ENCODE measurements around the gene JTB. TPM values are rescaled to one million over a fixed set of nuclear protein-coding genes. Genes with fewer than 3 reads are reported as not detected.

The JTB gene
- total RNA-seq, 1 experiment from 2014 or later: 123 TPM

DNA sequence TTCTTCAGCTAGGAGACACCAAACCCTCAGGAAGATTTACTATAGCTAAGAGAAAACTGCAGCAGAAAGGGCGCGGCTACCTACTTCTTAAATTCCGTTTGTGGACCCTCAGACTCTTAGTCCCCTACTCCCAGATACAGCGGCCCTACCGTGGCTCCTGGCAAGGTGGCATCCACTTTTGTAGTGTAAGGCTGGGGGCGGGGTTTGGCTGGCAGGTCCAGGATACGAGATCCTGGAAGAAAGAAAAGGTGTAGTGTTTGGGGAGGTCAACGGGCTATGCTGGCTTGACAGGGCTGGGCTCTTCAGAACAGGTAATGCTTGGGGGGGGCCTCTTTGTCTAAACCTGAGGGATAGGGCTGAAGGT, 9.5 kb downstream of the JTB start:
- POLR2A ChIA-PET: interaction anchor here (1.2 to 3.3 kb wide), 10 partner anchors 9 to 355 kb away, joined by 3 to 38 read pairs (median 6); partner anchors contain the start of genes CHTOP, CRTC2, DENND4B and JTB
- Histone ChIP-seq H3K4me3 (replicated peaks in 1 of 2; ENCODE audit: low read depth in 1 of 2, low read length in 2 of 2) (peak overlapping the region; percentile 68 to 79), H3K79me2 (ENCODE audit: insufficient read depth, low read length) (peaks cover 10% of the 10 kb centered on the region), H3K9me2 (ENCODE audit: insufficient read depth) (no peaks in the 10 kb centered on the region), H3K9me3 (ENCODE audit: control insufficient read depth in 1 of 2, insufficient read depth in 1 of 2, low read depth in 1 of 2, low read length in 2 of 2) (no peaks in the 10 kb centered on the region), H3K27me3 (ENCODE audit: insufficient read depth, low read length) (no peaks in the 10 kb centered on the region), H3K9ac (ENCODE audit: low read length) (peak overlapping the region; percentile 94), H3K4me2 (ENCODE audit: low read length) (peak overlapping the region; percentile 97), H2AFZ (ENCODE audit: low read depth, low read length, poor library complexity, severe bottlenecking) (peak overlapping the region; percentile 74), H3K36me3 (ENCODE audit: control insufficient read depth in 1 of 2, insufficient read depth in 2 of 2, low read length in 2 of 2) (no peaks in the 10 kb centered on the region), H4K20me1 (ENCODE audit: insufficient read depth) (no peaks in the 10 kb centered on the region), H3K4me1 (ENCODE audit: control insufficient read depth in 1 of 2, insufficient read depth in 2 of 2, low read length in 2 of 2) (peaks cover 18 to 44% of the 10 kb centered on the region in 2 experiments), H3K27ac (ENCODE audit: low read depth, low read length) (peak overlapping the region; percentile 90)
- CTCF ChIA-PET: interaction anchor here (1.1 to 2.5 kb wide), 7 partner anchors 9 to 169 kb away, joined by 4 to 14 read pairs (median 7); partner anchors contain the start of genes CRTC2, DENND4B, GATAD2B and JTB
- TF ChIP-seq, protein P1, sequence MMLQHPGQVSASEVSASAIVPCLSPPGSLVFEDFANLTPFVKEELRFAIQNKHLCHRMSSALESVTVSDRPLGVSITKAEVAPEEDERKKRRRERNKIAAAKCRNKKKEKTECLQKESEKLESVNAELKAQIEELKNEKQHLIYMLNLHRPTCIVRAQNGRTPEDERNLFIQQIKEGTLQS (IDR thresholded peaks at IDR 0.05): no peak
- no peak for TF ChIP-seq EGR1 (IDR thresholded peaks at IDR 0.05; ENCODE audit: low read depth)
- no peak for TF ChIP-seq POLR2A (IDR thresholded peaks at IDR 0.05; ENCODE audit: borderline replicate concordance, extremely low read depth, insufficient read depth, insufficient read length)
- TF ChIP-seq ELF1 (IDR thresholded peaks at IDR 0.05; ENCODE audit: borderline replicate concordance, low read depth): no peak
- no peak for TF ChIP-seq POLR2AphosphoS5 (IDR thresholded peaks at IDR 0.05; ENCODE audit: low read depth, low read length)
- TF ChIP-seq SIN3A (IDR thresholded peaks at IDR 0.05; ENCODE audit: low read depth): no peak
- no peak for TF ChIP-seq JUND (IDR thresholded peaks at IDR 0.05)
- no peak for TF ChIP-seq SP1 (IDR thresholded peaks at IDR 0.05; ENCODE audit: low read depth)
- ATAC-seq (0 out of 2 replicates have a peak, but pooled peaks have one; percentile 7), DNase-seq (ENCODE audit: low read depth, low spot score) (no peak)
- BruUV-seq (replicated peaks): no TSS peak
- intact Hi-C loops (cut with micrococcal nuclease): loop anchor here (5.0 kb wide), 1 partner anchor 171 kb away; no protein-coding TSS in a partner anchor
- RAD21 ChIA-PET (ENCODE audit: low non-redundant PET in 1 of 2, low total read pairs in 2 of 2, uncharacterized antibody in 2 of 2, unreplicated experiment in 2 of 2): interaction anchor here in 1 of 2 experiments (1.1 kb wide), 1 partner anchor 9 kb away, joined by 3 read pairs; no protein-coding TSS in a partner anchor

All from HCT116 (cell line).